ENCODE measurements around the gene SLC35D1.
"Not testable (repeated sequence)": the region's sequence is repeated elsewhere in the genome, so short reads cannot be mapped to it uniquely, and the experiment has no call there.

Gene SLC35D1

GRCh38 chr1:66982561-66983260 lies 71.2 kb downstream of the SLC35D1 start:
- DNase-seq: no peak

- DNase-seq: no peak
Observed at GRCh38 chr1:66981679-66982078, 72.3 kb downstream of the SLC35D1 start.

- no peak for DNase-seq
Observed at GRCh38 chr1:66980745-66981367, 73.1 kb downstream of the SLC35D1 start.

GRCh38 chr1:66979621-66980020 lies 74.3 kb downstream of the SLC35D1 start:
- not testable (repeated sequence) for DNase-seq

- no peak for DNase-seq
Observed at GRCh38 chr1:66978201-66978600, 75.7 kb downstream of the SLC35D1 start.

- DNase-seq: no peak
Observed at GRCh38 chr1:66968574-66968973, 85.4 kb downstream of the SLC35D1 start.

GRCh38 chr1:66966188-66966873 lies 87.6 kb downstream of the SLC35D1 start:
- not testable (repeated sequence) for DNase-seq

- DNase-seq: no peak
Observed at GRCh38 chr1:66957938-66958337, 96.0 kb downstream of the SLC35D1 start.

GRCh38 chr1:66954208-66954607 lies 99.7 kb downstream of the SLC35D1 start:
- DNase-seq: no peak

- DNase-seq: no peak
Observed at GRCh38 chr1:66951513-66951912, 102.4 kb downstream of the SLC35D1 start.

Measured in NCI-H1436 (cell line).